Endometrium (tissue), 2 donors: ENCODE data around the gene C16orf89.
"Not testable (repeated sequence)": the region's sequence is repeated elsewhere in the genome, so short reads cannot be mapped to it uniquely, and the experiment has no call there.

ENCODE experiments used
- FAIRE-seq: peaks from 2 replicates; lab custom pipeline; 2012; peaks lifted over from hg19 to GRCh38; lab: Jason Lieb, UNC
- donor health status: control.
- donor health status: control.

Gene C16orf89

DNA sequence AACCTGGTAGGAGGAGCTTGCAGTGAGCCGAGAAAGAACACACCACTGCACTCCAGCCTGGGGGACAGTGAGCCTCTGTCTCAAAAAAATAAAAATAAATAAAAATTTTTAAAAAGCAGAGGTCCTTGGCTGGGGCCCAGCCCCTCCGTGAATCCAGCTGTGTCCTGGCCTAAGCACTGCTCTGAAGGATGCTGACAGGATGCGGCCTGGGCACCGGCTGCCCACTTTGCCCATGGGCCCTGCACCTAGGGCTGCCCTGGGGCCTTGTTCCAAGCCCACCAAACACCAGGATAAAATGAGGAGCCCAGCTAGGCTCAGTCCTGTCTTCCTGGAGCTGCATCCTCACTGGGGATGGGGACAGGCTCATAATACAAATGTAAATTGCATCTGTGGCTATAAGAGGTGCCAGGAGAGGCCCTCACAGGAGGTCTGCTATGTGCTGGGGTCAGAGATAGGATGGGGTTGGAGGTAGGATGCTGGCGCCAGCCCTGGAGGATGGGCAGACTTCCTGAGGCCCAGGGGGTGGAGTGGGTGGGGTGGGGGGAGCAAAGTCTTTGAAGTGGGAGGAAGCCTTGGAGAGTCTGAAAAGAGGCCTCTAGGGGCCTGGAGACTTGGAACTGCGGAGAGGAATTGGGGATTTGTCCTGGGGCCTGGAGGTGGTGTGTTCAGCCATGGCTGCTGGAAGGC is 6.2 kb downstream of the C16orf89 start:
- no peak for FAIRE-seq

DNA sequence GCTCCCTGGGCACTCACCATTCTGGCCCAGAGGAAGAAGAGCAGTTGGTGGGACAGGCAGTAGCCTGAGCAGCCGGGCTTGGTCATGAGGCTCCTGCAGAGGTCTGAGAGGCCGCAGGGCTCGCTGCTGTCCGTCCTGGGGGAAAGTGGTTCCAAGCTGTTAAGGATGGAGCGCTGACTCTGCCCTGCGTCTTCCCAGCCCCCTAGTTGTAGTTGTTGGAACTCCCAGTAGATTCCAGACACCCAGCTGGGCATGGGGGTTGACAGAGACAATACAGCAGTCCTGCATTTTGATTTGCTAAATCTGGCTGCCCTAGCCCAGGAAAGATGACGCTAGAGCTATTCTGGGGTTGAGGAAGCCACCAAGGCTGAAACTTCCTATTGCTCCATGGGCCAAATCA is 7.3 kb downstream of the C16orf89 start:
- no peak for FAIRE-seq

DNA sequence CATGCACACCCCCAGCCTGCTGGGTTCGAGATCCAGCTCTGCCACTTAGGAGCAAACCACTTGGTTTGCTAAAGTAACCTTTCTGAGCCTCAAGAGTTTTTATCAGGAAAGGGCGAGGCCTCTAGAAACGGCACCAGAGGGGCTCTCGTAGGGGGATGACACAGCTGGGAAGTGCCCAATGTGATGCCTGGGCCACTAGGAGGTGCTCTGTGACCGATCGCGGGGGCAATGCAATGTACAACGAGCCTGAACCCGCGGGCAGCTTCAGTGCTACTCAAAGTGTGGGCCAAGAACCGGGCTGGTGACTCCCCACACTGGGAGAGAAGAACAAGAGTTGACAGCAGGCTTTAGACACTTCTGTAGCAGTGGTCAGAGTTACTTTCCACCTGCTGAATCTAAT is 9.4 kb downstream of the C16orf89 start:
- FAIRE-seq, result no peak

DNA sequence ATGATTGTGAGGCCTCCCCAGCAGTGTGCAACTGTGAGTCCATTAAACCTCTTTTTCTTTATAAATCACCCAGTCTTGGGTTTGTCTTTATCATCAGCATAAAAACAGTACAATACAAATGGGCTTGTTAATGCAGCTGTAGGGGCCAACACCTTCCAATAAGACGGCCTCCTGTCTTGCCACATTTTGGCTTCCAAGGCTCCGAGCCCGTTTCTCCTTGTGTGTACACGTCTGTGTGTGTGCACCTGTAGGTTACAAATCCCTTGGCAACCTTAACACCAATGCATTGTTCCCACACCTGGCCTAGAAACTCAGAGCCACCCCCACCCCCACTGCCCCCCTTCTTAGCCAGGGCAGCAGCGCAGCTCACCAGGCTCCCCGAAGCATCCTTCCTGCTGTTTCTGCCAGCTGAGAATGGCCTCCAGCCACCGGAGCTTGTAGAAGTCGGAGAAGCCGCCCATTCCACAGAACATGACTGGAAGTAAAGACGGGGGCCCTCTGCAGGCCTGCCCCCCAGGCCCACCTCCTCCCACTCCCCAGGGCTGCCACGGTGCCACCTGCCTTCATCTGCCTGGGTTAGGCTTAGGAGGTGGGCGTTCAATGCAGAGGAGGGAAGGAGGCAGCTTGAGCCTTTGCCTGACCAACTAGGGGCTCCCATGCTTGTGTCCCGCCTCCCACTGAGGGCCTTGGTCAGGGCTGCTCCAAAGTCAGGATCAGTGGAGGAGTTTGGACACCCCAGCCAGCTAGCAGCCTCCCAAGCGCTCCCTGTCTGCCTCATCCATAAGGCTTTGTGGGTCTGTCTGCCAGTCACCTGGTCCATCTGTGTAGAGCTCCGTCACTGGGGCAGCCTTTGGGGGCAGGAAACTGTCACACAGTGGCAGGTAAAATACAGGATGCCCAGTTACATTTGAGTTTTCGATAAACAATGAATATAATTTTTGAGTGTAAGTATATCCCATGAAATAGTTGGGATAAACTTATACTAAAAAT is 10.6 kb downstream of the C16orf89 start:
- FAIRE-seq, result no peak

DNA sequence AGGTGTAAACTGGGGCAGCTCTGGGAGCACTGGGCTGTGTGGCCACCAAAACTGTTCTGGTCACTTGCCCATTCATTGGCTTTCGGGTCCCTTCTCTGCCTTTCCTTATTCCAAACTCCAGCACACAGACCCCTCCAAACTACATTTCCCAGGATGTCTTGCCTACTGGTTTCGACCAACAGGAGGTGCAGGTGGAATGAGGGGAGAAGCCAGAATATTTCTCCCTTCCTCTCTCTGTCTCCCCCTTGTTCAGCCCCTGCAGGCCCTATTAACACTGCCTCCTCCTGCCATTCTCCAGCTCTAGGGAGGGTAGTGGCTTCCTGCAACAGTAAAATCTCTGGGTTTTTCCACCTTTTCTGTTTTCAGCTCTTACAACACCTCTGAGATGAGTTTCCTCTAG is 18.8 kb downstream of the C16orf89 start:
- no peak for FAIRE-seq

DNA sequence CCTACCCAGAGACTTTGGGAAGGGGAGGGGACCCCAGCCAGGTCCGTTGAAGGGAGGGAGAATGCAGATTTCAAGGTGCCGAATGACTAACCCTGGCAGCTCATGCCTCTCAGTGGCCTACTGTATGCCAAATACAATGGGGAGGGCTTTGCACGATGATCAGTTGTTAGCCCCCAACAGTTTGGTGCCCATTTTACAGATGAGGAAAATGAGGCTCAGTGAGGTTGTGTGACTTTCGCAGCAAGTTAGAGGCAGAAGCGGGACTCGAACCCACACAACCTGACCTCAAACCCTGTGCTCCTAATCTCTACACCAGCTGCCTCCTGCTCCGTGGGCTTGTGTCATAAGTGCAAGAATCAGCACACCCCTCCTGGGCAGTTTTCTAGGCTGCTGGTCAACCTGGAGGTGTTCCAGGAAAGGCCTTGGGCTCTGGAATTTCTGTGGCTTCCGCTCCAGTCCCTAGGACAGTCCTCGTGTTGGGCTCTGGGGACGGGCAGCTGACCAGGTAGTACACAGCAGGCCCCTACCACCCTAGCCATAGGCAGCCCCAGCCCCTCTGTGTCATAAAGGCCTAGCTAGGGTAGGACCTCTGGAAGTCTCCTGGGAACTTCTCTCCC is 20.1 kb downstream of the C16orf89 start:
- no peak for FAIRE-seq

DNA sequence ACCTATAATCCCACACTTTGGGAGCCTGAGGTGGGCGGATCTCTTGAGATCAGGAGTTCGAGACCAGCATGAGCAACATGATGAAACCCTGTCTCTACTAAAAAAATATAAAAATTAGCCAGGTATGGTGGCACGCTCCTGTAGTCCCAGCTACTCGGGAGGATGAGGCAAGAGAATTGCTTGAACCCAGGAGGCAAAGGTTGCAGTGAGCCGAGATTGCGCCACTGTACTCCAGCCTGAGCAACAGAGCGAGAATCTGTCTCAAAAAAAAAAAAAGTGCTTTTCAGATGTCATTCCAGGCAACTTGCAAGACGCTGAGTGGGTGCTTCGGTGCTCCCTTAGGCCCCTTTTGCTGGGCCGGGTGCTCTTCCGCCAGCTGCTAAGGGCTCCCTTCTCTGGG is 21.2 kb downstream of the C16orf89 start:
- FAIRE-seq, result not testable (repeated sequence)

DNA sequence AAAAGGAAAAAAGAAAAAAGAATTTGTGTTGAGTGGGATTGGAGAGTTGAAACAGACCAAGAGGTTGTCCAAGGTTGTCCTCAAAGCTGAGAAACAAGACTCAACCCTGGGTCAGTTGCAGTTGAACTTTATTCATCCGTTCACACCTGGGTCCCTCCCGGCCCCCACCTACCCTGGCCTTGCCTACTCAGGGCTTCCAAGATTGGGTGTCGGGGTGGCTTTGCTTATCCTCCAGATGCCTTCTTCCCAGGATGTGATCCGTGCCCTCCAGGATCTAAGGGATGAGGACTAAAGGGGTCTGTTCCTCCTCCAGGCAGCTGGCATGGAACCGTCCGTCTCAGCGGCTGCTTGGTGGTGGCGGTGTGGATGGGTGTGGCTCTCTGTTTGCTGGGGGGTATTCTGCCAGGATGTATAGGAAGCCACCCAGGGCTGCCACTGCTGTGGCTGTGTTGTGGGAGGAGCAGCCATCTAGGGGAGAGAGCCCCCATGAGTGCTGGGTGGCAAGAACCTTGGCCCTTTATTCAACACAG is 21.7 kb downstream of the C16orf89 start:
- FAIRE-seq, result no peak

DNA sequence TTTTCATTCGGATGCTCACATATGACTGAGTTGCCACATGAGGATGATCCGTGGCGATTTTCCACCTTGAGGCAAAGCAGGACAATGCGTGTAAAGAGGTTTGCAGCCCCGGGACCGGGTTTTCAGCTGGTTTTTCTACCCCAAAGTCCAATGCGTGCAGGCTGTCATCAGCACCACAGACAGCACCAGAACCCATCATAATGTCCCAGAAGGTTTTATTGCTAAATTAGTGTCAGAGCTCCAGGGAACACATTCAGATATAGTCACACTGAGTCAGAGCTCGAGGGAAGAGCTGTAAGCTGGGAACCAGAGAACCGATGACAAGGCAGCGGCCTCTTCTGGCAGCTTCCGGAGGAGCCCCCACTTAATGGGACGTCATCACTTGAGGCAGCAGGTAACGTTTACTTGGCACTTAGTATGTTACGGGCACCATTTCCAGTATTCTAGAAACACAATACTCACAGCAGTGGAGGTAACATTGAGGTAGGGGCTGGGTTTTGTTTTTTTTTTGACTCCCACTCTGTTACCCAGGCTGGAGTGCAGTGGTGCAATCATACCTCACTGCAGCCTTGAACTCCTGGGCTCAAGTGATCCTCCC is 23.1 kb downstream of the C16orf89 start:
- no peak for FAIRE-seq

DNA sequence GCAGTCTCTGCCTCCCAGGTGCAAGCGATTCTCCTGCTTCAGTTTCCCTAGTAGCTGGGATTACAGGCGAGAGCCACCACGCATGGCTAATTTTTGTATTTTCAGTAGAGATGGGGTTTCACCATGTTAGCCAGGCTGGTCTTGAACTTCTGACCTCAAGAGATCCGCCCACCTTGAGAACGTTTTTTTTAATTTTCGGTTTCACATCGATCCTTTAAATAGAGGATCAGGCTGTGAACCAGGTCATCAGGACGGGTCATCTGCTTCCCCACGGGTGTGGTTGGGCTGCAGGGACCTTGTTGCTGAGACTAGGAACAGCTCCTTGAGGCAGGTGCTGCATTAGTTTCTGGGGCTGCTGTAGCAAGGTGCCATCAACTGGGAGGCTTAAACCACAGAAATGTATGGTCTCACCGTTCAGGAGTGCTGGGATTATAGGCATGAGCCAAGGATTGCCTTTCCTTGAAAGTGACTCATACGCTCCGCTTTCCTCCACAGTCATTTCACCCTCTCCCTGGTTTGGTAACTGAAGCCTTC is 24.1 kb downstream of the C16orf89 start:
- FAIRE-seq, result no peak

DNA sequence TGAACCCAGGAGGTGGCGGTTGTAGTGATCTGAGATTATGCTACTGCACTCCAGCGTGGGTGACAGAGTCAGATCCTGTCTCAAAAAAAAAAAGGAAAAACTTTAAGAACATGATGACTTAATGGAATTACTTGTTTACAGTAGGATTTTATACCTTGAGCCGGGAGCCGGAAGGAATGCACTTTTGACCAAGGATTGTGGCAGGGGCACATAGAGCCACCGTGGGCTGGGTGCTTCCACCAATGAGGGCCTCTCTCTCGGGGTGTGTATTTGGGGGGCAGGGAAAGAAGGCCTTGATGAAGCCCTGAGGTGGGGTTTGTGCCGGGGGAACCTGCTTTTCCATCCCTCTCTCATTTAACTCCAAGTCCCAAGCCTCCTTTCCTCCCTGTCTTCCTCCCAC is 25.3 kb downstream of the C16orf89 start:
- no peak for FAIRE-seq

DNA sequence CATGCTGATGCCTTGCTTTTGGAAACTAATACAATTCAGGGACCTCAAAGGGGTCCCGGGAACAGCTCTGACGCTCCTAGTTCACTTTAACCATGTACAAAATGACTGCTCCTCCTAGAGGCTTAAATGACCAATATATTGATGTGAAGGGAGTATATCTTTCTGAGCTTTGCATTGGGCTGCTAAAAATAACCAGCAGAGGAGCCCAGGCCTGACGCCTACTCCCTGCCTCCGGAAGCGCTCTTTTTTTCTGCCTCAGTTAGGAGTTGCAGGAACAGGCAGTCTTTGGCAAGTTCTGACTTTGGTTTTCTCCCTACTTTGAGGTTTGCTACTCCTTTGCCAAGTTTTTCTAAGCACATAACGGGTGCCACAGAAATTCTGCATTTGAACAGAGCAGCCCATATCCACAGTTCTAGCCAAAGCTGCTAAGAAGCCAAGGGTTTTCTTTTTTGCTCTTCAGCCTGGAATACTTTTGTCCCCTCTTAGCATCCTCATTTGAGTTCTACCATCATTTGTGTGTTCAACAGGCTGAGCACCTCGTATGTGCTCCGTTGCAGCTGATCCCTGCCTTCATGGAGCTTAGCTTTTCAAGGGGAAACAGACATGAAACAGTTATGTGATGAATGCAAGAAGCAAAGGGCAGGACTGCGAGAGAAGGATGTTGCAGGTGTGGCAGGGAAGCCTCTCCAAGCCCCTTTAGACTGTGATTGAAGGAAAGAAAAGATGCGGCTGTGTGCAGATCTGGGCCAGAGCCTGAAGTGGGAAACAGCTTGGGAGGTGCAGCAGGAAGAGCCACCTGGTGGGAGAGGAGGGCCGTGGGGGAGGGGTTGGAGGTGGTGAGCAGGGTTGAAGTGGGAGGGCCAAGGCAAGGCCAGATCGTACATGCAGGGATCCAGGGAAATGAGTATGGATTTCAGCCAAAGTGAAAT is 29.3 kb downstream of the C16orf89 start:
- no peak for FAIRE-seq

DNA sequence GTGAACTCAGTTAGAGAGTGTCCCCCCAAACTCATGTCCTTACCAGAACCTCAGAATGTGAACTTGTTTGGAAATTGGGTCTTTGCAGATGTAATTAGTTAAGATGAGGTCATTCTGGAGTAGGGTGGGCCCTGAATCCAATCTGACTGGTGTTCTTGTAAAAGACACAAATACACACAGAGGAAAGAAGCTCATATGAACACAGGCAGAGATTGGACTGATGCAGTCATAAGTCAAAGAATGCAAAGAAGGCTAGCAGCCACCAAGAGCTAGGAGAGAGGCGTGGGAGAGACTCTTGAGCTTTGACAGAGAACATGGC is 29.9 kb downstream of the C16orf89 start:
- no peak for FAIRE-seq

DNA sequence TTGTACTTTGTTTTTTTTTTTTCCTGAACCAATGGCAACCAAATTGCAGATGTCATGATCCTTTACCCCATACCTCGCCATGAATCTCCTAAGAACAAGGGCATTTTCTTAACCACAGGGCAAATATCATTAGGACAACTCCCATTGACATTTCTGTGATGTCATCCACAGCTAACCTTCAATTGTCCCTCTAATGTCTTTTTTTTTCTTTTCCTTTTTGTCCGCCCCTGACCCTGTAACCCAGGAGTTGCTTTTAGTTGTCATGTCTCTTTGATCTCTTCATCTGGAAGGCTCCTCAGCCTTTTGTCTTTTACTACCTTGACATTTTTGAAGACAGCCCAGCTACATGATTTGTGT is 31.6 kb downstream of the C16orf89 start:
- FAIRE-seq, result no peak

DNA sequence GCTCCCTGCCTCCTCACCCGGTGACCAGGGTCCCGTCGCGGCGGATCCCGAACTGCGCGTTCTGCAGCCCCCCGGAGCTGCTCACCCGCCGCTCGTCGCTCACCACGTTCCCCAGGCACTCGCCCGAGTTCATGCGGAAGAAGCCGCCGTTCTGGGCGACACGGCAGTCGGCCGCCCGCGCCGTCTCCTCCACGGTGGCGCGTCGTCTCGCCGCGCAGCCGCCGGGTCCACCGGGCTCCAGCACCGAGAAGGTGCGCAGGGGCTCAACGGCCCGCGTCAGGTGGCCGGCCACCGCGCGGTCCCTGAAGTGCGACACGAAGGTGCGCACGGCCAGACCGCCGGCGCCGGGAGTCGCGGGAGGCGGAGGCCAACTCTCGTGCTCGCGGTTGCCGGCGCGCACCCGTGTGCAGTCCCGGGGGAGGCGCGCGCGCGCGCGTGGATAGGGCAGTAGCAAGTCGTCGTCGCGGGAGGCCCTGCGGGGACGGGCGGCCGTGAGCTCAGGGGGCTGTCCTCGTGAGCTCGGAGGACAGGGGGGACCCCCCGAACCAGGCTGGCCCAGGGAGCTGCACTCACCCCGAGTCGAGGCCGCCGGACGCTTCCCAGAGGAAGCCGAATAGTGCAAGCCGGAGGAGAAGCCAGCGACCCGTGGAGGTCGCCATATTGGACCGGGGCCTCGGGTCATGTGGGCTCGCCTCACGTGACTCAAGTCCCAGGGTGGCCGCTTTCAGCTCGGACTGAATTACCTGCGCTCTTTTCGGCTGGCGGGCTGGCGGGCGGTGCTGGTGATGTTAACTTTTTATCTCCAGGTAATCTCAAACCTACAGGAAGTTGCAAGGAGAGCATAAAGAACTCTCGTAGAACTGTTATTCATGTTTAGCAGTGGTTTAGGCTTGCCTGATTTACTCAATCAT is 32.2 kb downstream of the C16orf89 start, which contains the start of gene NAGPA:
NAGPA (minus strand) TSS at position 680 of the 911 bp plus-strand sequence; CDS start at position 659, 21 bp downstream.
- no peak for FAIRE-seq

DNA sequence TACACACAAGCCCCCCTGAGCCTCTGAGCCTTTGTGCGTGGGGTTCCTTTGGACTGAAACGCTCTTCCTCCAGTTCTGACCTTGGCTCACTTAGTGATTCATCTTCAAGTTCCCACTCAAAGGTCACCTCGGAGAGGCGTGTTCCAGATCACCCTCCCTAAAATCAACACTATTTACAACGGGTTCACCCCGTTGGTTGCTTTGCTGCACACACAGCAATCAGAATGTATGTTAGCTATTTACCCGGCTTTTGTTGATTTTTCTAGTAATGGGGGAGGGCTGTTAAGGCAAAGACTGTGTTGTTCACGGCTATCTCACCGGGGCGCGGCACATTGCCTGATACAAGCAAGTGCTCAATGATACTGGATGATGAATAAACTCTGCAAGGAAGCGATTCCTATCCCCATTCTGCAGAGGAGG is 33.0 kb downstream of the C16orf89 start:
- no peak for FAIRE-seq

DNA sequence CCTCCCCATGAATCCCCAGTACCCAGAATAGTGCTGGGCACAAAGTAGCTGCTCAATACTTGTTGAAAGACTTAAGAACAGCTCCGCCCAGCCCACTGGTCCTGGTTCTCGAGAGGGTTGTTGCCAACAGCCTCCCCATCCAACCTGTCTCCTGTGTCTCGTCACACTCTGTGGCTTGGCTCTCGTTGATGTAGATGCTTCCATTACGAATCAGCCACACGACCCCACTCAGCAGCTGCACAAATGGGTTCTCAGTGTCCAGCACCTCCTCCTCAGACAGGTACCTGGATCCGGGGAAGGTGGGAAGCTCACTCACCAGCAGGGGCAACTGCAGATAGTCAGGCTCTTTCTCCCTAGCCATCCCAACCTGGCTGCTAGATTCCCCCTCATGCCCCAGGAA is 34.2 kb downstream of the C16orf89 start:
- FAIRE-seq, result no peak

DNA sequence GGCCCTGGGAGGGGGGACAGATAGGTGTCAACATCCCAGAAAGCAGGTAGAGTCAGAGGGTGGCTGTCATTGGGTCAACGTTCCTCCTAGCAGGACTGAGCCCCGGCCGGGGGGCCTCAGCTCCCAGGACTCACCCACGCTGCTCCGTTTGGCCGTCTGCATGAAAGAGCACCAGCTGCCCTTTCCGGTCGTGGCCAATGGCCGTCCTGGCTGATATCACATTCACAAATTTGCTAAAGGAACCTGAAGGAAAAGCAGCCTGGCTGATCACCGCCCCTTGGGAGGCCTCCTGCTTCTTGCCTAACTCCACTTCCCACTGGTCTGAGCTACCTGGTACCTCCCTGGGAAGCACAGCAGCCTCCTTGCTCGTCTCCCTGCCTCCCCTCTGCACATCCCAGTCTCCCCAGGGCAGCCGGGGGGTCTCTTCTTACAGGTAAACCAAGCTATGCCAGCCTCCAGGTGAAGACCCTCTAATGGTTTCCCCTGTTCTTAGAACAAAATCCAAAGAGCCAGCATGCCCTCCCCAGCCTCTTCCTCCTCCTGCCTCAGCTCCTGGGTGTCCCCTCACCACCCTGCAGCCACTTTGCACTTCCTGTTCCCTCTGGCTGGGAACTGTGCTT is 35.4 kb downstream of the C16orf89 start:
- FAIRE-seq, result no peak

DNA sequence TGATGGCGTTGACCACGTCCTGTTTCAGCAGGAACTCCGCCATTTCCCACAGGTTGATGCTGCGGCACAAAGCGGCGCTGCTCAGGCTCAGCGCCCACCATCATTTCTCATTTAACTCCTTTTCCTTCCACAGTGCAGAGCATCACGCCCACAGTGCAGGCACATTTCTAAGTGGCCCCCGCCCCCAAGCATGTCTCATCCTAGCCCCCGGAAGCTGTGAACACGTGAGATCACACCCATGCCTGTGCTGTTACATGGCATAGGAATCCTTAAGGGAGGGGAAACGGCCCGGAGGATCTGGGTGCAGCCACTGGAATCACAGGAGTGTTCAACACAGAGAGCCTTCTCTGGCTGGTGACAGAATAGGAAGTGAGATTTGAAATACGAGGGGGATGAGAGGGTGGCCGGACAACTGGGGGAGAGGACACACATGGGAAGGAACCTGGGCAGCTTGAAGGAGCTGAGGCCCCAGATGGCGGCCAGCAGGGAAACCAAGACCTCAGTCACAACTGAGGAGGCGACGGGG is 36.7 kb downstream of the C16orf89 start:
- FAIRE-seq, result no peak
